Measurements from ENCODE around the gene ATP2A1.
A peak's percentile ranks its signal among the peaks of the same experiment; 100 is the strongest.

ATP2A1 gene

DNA sequence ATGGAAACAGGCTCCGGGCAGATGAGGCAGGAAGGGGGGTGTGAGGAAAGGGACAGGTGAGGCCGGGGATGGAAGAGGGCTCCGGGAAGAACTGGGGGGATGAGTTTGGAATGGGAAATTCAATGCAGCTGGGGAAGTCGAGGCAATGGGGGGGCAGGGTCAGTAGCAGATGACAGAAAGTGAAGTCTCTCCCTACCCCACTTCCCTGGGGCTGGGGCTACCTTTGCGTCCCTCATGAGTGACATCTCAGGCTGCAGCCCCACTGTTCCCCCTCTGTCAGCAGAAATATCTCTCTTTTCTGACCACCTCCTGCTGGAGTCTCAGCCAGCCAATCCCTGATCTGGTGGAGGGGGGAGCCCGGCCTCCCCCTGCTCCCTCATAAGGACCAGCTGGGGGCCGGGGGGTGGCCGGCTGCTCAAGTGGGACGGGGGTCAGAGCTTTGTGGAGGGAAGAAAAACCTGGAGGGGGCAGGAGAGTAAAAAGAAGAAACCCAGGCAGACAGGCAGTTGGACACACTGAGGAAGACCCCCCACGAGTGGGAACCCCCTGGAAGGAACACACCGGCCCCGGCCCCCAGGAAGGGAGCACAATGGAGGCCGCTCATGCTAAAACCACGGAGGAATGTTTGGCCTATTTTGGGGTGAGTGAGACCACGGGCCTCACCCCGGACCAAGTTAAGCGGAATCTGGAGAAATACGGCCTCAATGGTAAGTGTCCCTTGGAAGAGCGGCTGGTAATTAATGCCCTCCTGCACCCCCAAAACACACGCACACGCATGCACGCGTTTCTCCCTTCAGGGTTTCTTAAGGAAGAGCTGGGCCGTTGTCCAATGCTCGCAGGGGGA, at the start of gene ATP2A1:
ATP2A1 (plus strand) TSS at position 406 of the 844 bp plus-strand sequence; CDS start at position 590, 184 bp downstream.
- no peak for DNase-seq

DNA sequence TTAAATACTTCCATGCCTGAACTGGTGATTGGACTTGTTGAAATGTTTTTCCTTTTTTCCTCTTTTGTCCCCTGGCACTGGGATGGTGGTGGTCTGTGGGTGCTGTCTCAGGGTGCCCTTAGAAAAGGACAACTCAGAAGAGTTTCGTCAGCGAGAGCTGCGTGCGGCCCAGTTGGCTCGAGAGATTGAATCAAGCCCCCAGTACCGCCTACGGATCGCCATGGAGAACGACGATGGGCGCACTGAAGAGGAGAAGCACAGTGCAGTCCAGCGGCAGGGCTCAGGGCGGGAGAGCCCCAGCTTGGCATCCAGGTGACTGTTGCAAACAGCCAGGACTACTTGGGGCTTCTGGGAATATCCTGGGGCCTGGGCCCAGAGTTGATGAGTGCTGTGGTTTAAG, 48.5 kb upstream of the ATP2A1 start:
- DNase-seq: no peak

DNA sequence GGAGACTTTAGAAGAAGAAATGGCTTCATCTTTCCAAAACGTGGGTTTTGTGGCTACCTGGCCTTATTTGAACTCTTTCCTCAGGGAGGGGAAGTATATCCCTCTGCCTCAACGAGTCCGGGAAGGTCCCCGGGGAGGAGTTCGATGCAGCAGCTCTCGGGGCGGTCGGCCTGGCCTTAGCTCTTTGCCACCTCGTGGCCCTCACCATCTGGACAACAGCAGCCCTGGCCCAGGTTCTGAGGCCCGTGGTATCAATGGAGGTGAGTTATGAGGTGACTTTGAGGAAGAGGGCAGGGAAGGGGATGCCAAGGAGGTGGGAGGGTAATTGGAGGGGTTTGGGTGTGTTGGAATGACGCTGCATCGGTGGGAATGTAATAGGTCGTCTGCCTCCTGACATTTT, 47.8 kb upstream of the ATP2A1 start:
- no peak for DNase-seq

GRCh38 chr16:28834349-28834748, 43.9 kb upstream of the ATP2A1 start:
- DNase-seq: no peak

- DNase-seq: no peak
Observed at GRCh38 chr16:28834873-28835863, 43.1 kb upstream of the ATP2A1 start.

DNA sequence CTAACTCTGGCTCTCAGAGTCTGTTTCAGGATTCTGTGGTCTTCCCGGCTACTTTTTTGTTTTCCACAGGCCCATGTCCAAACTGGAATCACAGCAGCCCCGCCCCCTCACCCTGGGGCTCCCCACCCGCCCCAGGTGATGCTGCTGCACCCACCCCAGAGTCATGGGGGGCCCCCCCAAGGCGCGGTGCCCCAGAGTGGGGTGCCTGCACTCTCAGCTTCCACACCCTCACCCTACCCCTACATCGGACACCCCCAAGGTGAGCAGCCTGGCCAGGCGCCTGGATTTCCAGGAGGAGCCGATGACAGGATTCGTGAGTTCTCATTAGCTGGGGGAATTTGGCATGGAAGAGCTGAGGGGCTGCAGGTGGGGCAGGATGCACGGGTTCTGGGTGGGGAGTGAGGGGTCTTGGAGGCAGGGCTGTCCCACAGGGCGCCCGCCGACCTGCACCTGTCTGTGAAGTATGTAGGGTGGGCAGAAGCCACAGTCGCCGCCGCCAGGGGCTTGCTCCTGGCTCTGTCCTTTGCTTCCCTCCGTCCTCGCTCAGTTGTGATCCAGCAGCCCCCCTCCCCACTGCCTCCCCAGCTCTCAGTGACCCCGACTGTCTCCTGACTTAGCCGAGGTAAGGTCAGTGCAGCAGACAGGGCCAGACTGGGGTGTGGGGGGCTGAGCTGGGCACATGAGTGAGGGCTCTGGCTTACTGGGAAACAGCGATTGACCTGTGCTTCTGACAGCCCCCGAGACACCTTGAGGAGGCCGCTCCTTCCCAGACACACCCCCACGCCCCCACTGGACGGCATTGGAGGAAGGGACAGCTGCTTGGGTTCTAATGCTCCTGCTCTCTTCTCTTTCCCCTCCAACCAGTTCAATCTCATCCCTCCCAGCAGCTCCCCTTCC, 42.2 kb upstream of the ATP2A1 start:
- DNase-seq: no peak

GRCh38 chr16:28836761-28837064, 41.6 kb upstream of the ATP2A1 start:
- DNase-seq: no peak

DNA sequence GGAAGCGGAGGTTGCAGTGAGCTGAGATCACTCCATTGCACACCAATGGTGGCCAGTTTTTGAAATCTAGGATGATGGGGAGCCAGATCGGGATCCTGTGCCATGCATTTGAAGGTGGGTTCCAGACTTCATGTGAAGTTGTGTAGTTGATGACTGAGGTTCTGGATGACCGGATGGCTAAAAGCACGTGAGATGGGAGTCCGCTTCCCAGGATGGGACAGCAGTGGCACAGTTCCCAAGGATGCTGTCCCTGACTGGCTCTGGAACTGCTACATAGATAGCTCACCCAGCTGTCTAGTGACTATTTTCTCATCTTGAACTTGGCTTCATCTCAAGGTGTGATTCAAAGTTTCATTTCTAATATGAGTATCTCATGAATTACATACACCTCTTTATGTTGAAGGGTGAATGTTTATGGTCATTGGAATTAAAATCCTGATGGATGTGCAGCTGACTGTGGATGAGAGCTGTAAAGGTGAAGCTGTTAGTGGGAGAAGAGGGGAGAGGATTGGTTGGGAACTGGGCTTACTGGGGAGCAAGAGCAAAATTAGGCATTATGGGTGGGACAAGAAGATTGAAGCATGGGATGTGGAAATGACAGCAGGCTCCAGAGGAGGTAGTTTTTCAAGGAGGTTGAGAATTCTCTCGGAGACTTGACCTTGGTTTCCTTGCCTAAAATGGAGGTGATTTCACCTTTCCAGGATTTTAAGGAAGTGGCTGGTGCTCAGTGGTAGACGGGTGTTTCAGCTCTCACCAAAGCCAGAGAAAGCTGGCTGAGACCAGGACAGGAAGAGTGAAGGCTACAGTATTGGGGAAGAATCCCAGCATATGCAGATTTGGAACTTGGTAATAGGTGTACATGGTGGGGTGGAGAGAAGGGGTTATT, 40.4 kb upstream of the ATP2A1 start:
- DNase-seq: no peak

GRCh38 chr16:28838558-28838918, 39.8 kb upstream of the ATP2A1 start:
- no peak for DNase-seq

DNA sequence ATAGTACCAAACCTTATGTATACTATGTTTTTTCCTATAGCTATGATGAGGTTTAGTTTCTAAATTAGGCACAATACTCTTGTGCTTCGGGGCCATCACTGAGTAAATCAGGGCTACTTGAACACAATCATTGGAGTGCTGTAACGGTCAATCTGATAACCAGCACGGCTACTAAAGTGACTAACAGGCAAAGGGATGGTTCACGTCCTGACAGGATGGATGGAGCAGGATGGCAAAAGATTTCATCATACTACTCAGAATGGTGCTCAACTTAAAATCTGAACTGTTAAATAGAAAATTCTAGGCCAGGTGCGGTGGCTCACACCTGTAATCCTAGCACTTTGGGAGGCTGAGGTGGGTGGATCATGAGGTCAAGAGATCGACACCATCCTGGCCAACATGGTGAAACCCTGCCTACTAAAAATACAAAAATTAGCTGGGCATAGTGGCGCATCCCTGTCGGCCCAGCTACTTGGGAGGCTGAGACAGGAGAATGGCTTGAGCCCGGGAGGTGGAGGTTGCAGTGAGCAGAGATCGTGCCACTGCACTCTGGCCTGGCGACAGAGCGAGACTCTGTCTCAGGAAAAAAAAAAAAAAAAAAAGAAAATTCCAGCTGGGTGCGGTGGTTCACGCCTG, 39.2 kb upstream of the ATP2A1 start:
- no peak for DNase-seq

DNA sequence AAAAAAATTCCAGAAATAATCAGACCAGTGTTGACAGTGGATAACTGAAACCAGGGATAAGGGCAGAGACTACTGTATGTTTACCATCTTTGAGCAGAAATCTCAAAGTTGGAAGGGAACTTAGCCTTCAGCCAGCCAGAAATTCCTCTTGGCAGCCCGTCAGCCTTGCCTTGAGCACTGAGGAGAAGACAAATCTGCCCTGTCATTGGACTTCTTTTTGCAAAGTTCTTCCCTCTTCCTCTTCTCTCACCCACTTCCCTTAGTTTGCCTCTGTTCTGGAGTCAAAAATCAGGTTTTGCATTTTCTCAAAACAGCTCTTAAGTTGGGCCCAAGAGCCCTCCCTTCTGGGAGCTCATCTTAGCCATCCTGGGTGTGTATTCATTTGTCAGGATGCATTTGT, 38.4 kb upstream of the ATP2A1 start:
- no peak for DNase-seq

DNA sequence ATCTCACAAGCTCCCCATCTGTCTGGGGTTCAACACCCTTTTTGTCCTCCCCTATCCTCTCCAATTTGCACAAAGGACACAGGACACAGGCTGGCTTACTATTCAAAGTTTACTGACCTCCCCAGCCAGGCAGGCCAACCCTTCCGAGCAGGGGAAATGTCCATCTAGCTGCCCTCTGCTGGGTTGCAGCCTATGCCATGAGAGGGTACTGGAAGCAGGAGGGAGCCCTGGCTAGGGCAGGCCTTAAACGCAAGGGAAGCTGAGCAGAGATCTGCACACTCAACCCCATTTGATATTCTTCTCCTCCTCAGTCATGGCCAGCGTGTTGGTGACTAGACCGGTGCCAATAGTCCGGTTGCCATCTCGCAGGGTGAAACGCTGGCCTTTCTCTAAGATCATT, 35.6 kb upstream of the ATP2A1 start:
- DNase-seq: no peak

- DNase-seq: no peak
Observed at GRCh38 chr16:28843766-28844165, 34.5 kb upstream of the ATP2A1 start.

DNA sequence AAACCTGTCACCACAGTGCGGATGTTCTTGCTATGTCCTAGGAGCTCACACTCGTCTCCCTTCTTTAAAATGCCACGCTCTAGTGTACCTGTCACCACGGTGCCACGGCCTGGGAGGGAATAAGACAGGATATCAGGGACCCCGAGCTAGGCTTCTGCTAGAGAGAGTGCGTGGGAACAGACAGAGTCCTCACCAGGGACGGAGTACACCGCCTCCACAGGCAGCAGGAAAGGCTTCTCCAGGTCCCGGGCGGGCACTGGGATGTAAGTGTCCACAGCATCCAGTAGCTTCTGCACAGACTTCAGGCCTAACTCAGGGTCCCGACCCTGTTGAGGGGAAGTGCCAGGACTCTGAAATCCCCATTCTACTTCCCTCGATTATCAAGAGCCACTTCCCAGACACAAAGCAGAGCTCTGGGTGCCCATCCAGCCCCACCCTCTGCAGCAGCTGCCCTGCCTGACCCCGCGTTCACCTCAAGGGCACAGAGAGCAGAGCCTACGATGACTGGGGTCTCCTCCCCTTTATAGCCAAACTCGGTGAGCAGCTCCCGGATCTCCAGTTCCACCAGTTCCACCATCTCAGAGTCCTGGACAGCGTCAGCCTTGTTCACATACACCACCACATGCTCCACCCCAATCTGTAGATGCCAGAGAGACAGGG, 33.9 kb upstream of the ATP2A1 start:
- no peak for DNase-seq

DNA sequence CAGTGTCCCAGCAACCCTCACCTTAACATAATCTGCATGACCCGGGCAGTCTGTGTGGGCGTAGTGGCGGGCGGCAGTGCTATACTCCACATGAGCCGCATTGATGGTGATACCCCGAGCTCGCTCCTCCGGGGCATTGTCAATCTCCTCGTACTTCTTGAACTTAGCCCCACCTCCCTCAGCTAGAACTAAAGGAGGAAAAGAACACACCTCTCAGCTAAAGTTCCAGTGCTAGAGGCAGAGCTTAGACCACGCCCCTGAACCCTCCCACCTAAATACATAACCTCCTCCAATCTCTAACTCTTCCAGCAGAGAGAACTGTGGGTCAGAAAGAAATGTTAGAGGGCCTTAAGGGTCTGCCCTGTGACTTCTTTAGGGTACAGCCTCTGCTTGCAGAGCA, 33.0 kb upstream of the ATP2A1 start:
- no peak for DNase-seq

DNA sequence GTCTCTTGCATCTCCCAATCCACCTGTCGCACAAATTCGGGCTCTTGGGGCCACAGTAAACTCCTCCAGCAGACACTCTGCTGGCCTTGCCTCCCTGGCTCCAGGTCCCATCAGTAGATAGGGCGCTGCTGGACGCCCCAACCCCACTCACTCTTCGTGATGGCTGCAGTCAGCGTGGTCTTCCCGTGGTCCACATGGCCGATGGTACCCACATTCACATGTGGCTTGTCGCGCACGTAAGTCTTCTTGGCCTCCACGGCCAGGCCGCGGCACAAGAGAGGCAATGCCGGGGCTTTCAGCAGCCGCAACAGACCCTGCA, 32.6 kb upstream of the ATP2A1 start:
- DNase-seq: peak; percentile 1

- DNase-seq: peak; percentile 99
Observed at GRCh38 chr16:28846080-28846932, 32.0 kb upstream of the ATP2A1 start, which contains the start of gene TUFM. Gene TUFM, minus strand, starts transcription at chr16:28846348. Its CDS starts 79 bp downstream, at chr16:28846269.

- DNase-seq: no peak
Observed at GRCh38 chr16:28846933-28847273, 31.4 kb upstream of the ATP2A1 start.

- DNase-seq: no peak
Observed at GRCh38 chr16:28858421-28858820, 19.9 kb upstream of the ATP2A1 start.

GRCh38 chr16:28859326-28859725, 19.0 kb upstream of the ATP2A1 start:
- no peak for DNase-seq

All from CD4-positive, alpha-beta T cell treated with Interferon gamma for 1 hour (primary cell).